IMR-90 (cell line): ENCODE measurements around the gene ZNHIT2. TPM values are rescaled to one million over a fixed set of nuclear protein-coding genes. Genes with fewer than 3 reads are reported as not detected.

Source experiments
- ATAC-seq: fragments of 200-7000 bp; cut with Tn5 transposase; 2 replicates; pipeline ENCODE4 v1.9.1; 2020; ENCODE audit warnings: low read depth, mild to moderate bottlenecking, moderate library complexity
- BruUV-seq: library from RNA; stranded (reverse); fragments of 400-500 nt; replicated peaks from 2 replicates; lab custom pipeline; 2021; lab: Mats Ljungman, UMichigan
- CTCF ChIA-PET: fragments of 300-600 bp; formaldehyde crosslinking; extraction: SDS; loops from one replicate; lab custom pipeline; 2021; ENCODE audit warnings: antibody characterized with exemption; lab: Yijun Ruan, JAX
- POLR2A ChIA-PET: fragments of 300-600 bp; sonication (Branson Sonifier 250); formaldehyde crosslinking; loops from one replicate; lab custom pipeline; 2022; ENCODE audit warnings: antibody characterized with exemption; ENCODE audit not compliant: unreplicated experiment; lab: Charles Lee
- DNase-seq: peaks from one replicate; pipeline ENCODE4 v3.0.0; 2013
- H2AFZ ChIP-seq: replicated peaks from 2 replicates; pipeline ENCODE3; 2013; ENCODE audit warnings: low read length, mild to moderate bottlenecking; ENCODE audit not compliant: poor library complexity
- H2AK5ac ChIP-seq: 2 replicates; pipeline ENCODE4 v1.6.1; 2013; ENCODE audit warnings: low read depth, low read length, inconsistent platforms
- H2AK9ac ChIP-seq: replicated peaks from 2 replicates; pipeline ENCODE3; 2013; ENCODE audit warnings: mild to moderate bottlenecking, low read depth, low read length, moderate library complexity; ENCODE audit not compliant: poor library complexity
- H2BK120ac ChIP-seq: 2 replicates; pipeline ENCODE4 v1.6.1; 2013; ENCODE audit warnings: low read depth, low read length, inconsistent platforms
- H2BK15ac ChIP-seq: 3 replicates; pipeline ENCODE4 v1.6.1; 2013; ENCODE audit warnings: low read depth, low read length, inconsistent platforms
- H2BK20ac ChIP-seq: 2 replicates; pipeline ENCODE4 v1.6.1; 2013; ENCODE audit warnings: low read depth, mild to moderate bottlenecking, inconsistent platforms, low read length, moderate library complexity
- H2BK5ac ChIP-seq: 2 replicates; pipeline ENCODE4 v1.6.1; 2013; ENCODE audit warnings: mild to moderate bottlenecking, low read depth, low read length, inconsistent platforms; ENCODE audit not compliant: poor library complexity, severe bottlenecking
- H3K14ac ChIP-seq: replicated peaks from 2 replicates; pipeline ENCODE4 v1.6.1; 2013; ENCODE audit warnings: low read depth, low read length, inconsistent platforms
- H3K18ac ChIP-seq: 2 replicates; pipeline ENCODE4 v1.6.1; 2013; ENCODE audit warnings: low read depth, low read length, control low read depth
- H3K23ac ChIP-seq: 2 replicates; pipeline ENCODE4 v1.6.1; 2013; ENCODE audit warnings: low read depth, low read length, inconsistent platforms
- H3K27ac ChIP-seq: 2 replicates; pipeline ENCODE4 v1.5.1; 2013; ENCODE audit warnings: mild to moderate bottlenecking, control low read depth, low read length; ENCODE audit not compliant: insufficient read depth
- H3K27me3 ChIP-seq: 2 replicates; pipeline ENCODE4 v1.6.1; 2013; ENCODE audit warnings: low read length; ENCODE audit not compliant: control insufficient read depth, insufficient read depth
- H3K36me3 ChIP-seq: 2 replicates; pipeline ENCODE4 v1.6.1; 2013; ENCODE audit warnings: low read length, mixed read lengths; ENCODE audit not compliant: control insufficient read depth, insufficient read depth
- H3K4ac ChIP-seq: 2 replicates; pipeline ENCODE4 v1.6.1; 2013; ENCODE audit warnings: low read depth, low read length, inconsistent platforms
- H3K4me1 ChIP-seq: 2 replicates; pipeline ENCODE4 v1.6.1; 2013; ENCODE audit warnings: low read length, mixed read lengths; ENCODE audit not compliant: control insufficient read depth, insufficient read depth
- H3K4me2 ChIP-seq: 2 replicates; pipeline ENCODE4 v1.6.1; 2013; ENCODE audit warnings: low read depth, mild to moderate bottlenecking, control low read depth, low read length, moderate library complexity
- H3K4me3 ChIP-seq: 2 replicates; pipeline ENCODE4 v1.5.1; 2013; ENCODE audit warnings: low read depth, mild to moderate bottlenecking, control low read depth, low read length, moderate library complexity; ENCODE audit not compliant: insufficient read depth
- H3K56ac ChIP-seq: 2 replicates; pipeline ENCODE4 v1.6.1; 2013; ENCODE audit warnings: low read length, inconsistent platforms; ENCODE audit not compliant: insufficient read depth; ENCODE audit errors: extremely low read depth
- H3K79me1 ChIP-seq, 2 experiments: 2 replicates each; pipeline ENCODE4 v1.6.1; 2013; ENCODE audit warnings: low read length in 2 of 2, inconsistent platforms in 1 of 2, low read depth in 1 of 2
- H3K9ac ChIP-seq: 2 replicates; pipeline ENCODE4 v1.6.1; 2013; ENCODE audit warnings: low read depth, low read length, control low read depth
- H3K9me1 ChIP-seq: 2 replicates; pipeline ENCODE4 v1.6.1; 2013; ENCODE audit warnings: low read length, inconsistent platforms; ENCODE audit not compliant: insufficient read depth
- H3K9me3 ChIP-seq: 2 replicates; pipeline ENCODE4 v1.6.1; 2013; ENCODE audit warnings: low read length; ENCODE audit not compliant: control insufficient read depth, insufficient read depth
- H4K20me1 ChIP-seq: 2 replicates; pipeline ENCODE4 v1.6.1; 2013; ENCODE audit warnings: low read length, inconsistent platforms; ENCODE audit not compliant: insufficient read depth
- H4K5ac ChIP-seq: 2 replicates; pipeline ENCODE4 v1.6.1; 2013; ENCODE audit warnings: mild to moderate bottlenecking, low read depth, low read length, control low read depth
- H4K8ac ChIP-seq, 2 experiments: 2 replicates each; pipeline ENCODE4 v1.6.1; 2013; ENCODE audit warnings: low read depth in 2 of 2, low read length in 2 of 2, control low read depth in 1 of 2, inconsistent platforms in 1 of 2
- H4K91ac ChIP-seq: 2 replicates; pipeline ENCODE4 v1.6.1; 2013; ENCODE audit warnings: low read depth, low read length, inconsistent platforms; ENCODE audit not compliant: insufficient read depth
- BHLHE40 ChIP-seq: fragments of 150-350 bp; IDR thresholded peaks from 2 replicates; pipeline ENCODE4 v1.6.1; 2016; ENCODE audit warnings: mild to moderate bottlenecking, low read depth, low read length
- CEBPB ChIP-seq: IDR thresholded peaks from 2 replicates; pipeline ENCODE4 v1.6.1; 2012; ENCODE audit warnings: low read depth, low read length, improper control_type of control experiment
- CTCF ChIP-seq: conservative IDR thresholded peaks from 2 replicates; pipeline ENCODE4 v1.5.1; 2012; ENCODE audit warnings: mild to moderate bottlenecking, low read depth, low read length, improper control_type of control experiment
- ELK1 ChIP-seq: fragments of 150-350 bp; IDR thresholded peaks from 2 replicates; pipeline ENCODE4 v1.6.1; 2016; ENCODE audit warnings: low read depth, mild to moderate bottlenecking, low read length, moderate library complexity, borderline replicate concordance
- FOS ChIP-seq: fragments of 150-350 bp; IDR thresholded peaks from 2 replicates; pipeline ENCODE4 v1.6.1; 2016; ENCODE audit warnings: low read depth, low read length
- MAFK ChIP-seq: IDR thresholded peaks from 2 replicates; pipeline ENCODE4 v1.6.1; 2012; ENCODE audit warnings: low read depth, low read length, improper control_type of control experiment
- MAZ ChIP-seq: IDR thresholded peaks from 2 replicates; pipeline ENCODE4 v1.6.1; 2012; ENCODE audit warnings: low read depth, mild to moderate bottlenecking, low read length, improper control_type of control experiment, moderate library complexity, borderline replicate concordance
- MXI1 ChIP-seq: IDR thresholded peaks from 2 replicates; pipeline ENCODE4 v1.6.1; 2012; ENCODE audit warnings: low read depth, mild to moderate bottlenecking, low read length, moderate library complexity, borderline replicate concordance
- NFE2L2 ChIP-seq: fragments of 150-350 bp; IDR thresholded peaks from 2 replicates; pipeline ENCODE4 v1.6.1; 2016; ENCODE audit warnings: low read depth, mild to moderate bottlenecking, low read length
- RAD21 ChIP-seq: IDR thresholded peaks from 2 replicates; pipeline ENCODE4 v1.6.1; 2012; ENCODE audit warnings: low read length, improper control_type of control experiment
- RCOR1 ChIP-seq: IDR thresholded peaks from 2 replicates; pipeline ENCODE4 v1.6.1; 2012; ENCODE audit warnings: mild to moderate bottlenecking, low read length, improper control_type of control experiment; ENCODE audit not compliant: insufficient replicate concordance
- RFX5 ChIP-seq: IDR thresholded peaks from 2 replicates; pipeline ENCODE4 v1.8.0; 2012; ENCODE audit warnings: low read depth, mild to moderate bottlenecking, low read length, moderate library complexity
- SMC3 ChIP-seq: fragments of 150-350 bp; IDR thresholded peaks from 2 replicates; pipeline ENCODE4 v1.6.1; 2016; ENCODE audit warnings: low read depth, mild to moderate bottlenecking, antibody characterized with exemption, low read length, moderate library complexity
- USF2 ChIP-seq: fragments of 150-350 bp; IDR thresholded peaks from 2 replicates; pipeline ENCODE4 v1.6.1; 2017; ENCODE audit warnings: mild to moderate bottlenecking, antibody characterized with exemption, low read length, low read depth
- WGBS, 2 experiments: methylation state at CpG; one replicate each; pipeline versions ENCODE4 v1.1.5 to v1.1.7; 2013; ENCODE audit warnings: missing lambda C conversion rate in 2 of 2; ENCODE audit not compliant: insufficient read length in 1 of 2; ENCODE audit errors: extremely low coverage in 2 of 2; 5-methylcytosine and 5-hydroxymethylcytosine counted together
- dilution Hi-C: fragments of 300-500 bp; cut with HindIII; formaldehyde crosslinking; loops from one replicate; pipeline ENCODE4 v1.14.3; 2018; ENCODE audit warnings: low sequenced_read_pairs; ENCODE audit not compliant: unreplicated experiment
- in situ Hi-C: fragments of 300-500 bp; cut with MboI; formaldehyde crosslinking; loops from 3 replicates; pipeline ENCODE4 v1.14.3; 2019; ENCODE audit warnings: low sequenced_read_pairs, inconsistent platforms, mixed read lengths
- intact Hi-C: fragments of 100-400 bp; cut with micrococcal nuclease; formaldehyde crosslinking; loops from 2 replicates; pipeline ENCODE4 v1.10.0; 2022
- polyA plus RNA-seq, 3 experiments: library from polyadenylated mRNA; depleted of rRNA; stranded (reverse); fragments of >200 nt; gene quantifications; 2 replicates each; pipeline ENCODE4 v1.2.3, GENCODE V29; 2012; ENCODE audit warnings: low replicate concordance in 1 of 3
- total RNA-seq: library from RNA; depleted of rRNA; stranded (reverse); fragments of >200 nt; gene quantifications from 2 replicates; pipeline ENCODE4 v1.2.3, GENCODE V29; 2012

ZNHIT2 gene
- total and polyA plus RNA-seq, 2 of the 4 experiments (the other 2 are of a cell fraction) = 3.9 to 5.9 TPM

GRCh38 chr11:65078151-65078550, 39.4 kb downstream of the ZNHIT2 start:
- Histone ChIP-seq H3K36me3 (peaks cover 2% of the 10 kb centered on the region), H4K91ac (no peak overlapping the region), H2AFZ (no peak overlapping the region), H3K14ac (no peak overlapping the region), H3K27me3 (no peaks in the 10 kb centered on the region), H2BK5ac (no peak overlapping the region), H4K5ac (no peak overlapping the region), H3K9me3 (no peaks in the 10 kb centered on the region), H2AK5ac (no peak overlapping the region), H4K20me1 (no peaks in the 10 kb centered on the region), H3K4me1 (no peaks in the 10 kb centered on the region), H3K4me2 (no peak overlapping the region), H3K23ac (no peak overlapping the region), H3K4ac (no peak overlapping the region), H3K9me1 (no peaks in the 10 kb centered on the region; the same call in 1 of the 2 replicates), H3K56ac (no peak overlapping the region), H3K79me1 (peaks cover 29 to 49% of the 10 kb centered on the region in 2 experiments), H3K9ac (no peak overlapping the region), H2AK9ac (no peak overlapping the region), H2BK20ac (no peak overlapping the region), H4K8ac (no peak overlapping the region), H3K4me3 (no peak overlapping the region), H2BK120ac (no peak overlapping the region), H3K27ac (no peak overlapping the region), H3K18ac (no peak overlapping the region), H2BK15ac (no peak overlapping the region)
- WGBS, 2 experiments = 40% methylated on average over 1 of the region's 3 CpGs; no CpG with 5 or more reads in 1 of the 2 experiments
- TF ChIP-seq CEBPB (no peak), ELK1 (no peak), MAFK (no peak), SMC3 (peak; percentile 39; the same call in 1 of the 2 replicates), RFX5 (no peak), MXI1 (no peak), USF2 (no peak), NFE2L2 (no peak), RCOR1 (no peak), FOS (no peak), RAD21 (peak; percentile 51), MAZ (no peak), BHLHE40 (no peak), CTCF (peak; percentile 43)
- intact Hi-C loops = no loop called here
- no TSS peak for BruUV-seq
- ChIA-PET CTCF (no interaction called here), POLR2A (no interaction called here)
- in situ Hi-C loops = no loop called here
- ATAC-seq (peak; percentile 71), DNase-seq (peak; percentile 17)
- dilution Hi-C loops = no loop called here
